KG1 (cell line): ENCODE measurements around the gene MYO5C.

Experiments used
- DNase-seq: peaks from one replicate; lab custom pipeline; 2025; lab: John Stamatoyannopoulos, UW

MYO5C gene

GRCh38 chr15:52206446-52206845 lies 89.2 kb downstream of the MYO5C start:
- no peak for DNase-seq

DNA sequence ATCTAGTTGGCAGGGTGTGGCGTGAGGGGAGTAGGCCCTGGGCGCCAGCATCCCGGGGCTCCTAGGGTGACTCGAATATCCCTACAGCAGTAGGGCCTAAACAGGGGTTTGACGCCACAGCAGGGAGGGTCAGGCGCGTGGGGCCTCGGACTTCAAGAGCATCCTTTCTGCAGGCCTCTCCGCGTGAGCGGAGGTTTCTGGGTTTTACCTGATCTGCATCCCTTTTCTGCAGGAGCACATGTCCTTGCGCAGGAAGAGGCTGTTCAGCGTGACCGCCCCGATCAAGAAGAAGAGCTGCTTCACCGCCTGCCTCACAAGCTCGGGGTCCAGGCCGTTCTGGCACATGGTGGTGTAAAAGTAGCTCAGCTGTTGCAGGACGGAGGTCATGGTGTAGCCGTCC lies 90.9 kb downstream of the MYO5C start:
- DNase-seq = no peak

DNA sequence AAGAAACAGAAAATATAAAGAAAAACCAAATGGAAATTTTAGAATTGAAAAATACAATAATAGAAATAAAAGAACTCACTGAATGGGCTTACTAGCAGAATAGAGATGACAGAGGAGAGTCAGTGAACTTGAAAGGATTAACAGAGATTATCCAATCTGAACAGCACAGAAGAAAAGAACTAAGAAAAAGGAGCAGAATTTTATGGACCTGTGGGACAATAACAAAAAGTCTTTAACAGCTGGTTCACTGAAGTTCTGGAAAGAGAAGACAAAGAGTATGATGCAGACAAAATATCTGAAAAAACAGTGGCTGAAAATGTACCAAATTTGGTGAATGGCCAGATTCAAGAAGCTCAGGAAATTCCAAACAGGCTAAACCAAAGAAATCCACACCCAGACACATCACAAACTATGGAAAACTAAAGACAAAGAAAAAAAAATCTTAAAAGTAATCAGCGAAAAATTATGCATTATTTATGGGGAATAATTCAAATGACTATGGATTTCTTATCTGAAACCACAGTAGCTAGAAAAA lies 94.7 kb downstream of the MYO5C start:
- DNase-seq = no peak

GRCh38 chr15:52199271-52199670 lies 96.3 kb downstream of the MYO5C start:
- no peak for DNase-seq

DNA sequence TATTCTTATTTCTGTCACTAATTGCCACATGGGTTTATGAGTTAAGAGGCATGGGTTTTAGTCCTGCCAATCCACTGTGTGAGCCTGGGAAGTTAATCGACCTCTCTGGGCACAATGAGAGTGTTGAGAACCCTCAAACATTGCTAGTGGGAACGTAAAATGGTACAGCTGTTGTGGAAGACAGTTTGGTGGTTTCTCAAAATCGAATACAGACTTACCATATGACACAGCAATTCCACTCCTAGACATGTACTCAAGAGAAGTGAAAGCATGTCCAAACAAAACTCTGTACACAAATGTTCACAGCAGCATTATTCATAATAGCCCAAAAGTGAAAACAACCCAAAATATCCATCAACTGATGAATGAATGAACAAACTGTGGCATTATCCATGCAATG lies 98.7 kb downstream of the MYO5C start:
- DNase-seq = no peak

DNA sequence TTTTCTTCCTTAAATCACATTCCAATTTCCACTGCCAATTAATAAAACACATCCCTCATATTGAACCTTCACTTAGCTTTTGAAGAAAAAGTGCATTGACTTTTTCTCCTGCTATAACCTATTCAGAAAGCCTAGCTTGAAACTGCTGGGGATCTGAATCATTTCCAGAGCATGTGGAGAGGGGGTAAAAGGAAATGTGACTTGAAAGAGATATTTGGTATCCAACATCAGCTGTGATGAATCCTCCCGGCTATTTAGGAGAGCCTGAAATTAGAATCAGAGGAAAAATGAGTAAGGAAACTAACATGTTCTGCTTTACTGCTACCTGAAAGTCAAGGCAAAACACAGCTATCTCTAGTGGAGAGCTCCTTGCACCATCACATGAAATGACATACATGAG lies 101.8 kb downstream of the MYO5C start:
- DNase-seq = no peak

DNA sequence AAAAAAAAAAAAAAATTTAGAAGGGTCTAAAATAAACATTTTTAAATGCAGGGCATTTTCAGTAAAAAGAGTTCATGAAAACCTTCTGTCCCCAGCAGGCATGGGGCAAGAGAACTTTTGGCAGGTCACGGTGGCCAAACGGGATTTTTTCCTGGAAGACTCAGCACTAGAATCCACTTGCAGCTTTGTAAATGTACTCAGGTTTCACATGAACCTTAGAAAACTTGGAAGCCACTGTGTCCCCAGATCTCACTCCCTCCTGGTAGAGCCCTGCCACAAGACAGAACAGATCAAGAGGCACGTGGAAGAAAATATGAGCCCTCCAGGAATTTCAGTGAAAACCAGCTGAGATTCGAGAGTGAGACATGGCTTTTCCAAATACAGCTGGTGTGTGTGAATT lies 102.3 kb downstream of the MYO5C start:
- no peak for DNase-seq

- DNase-seq = no peak
These were observed 104.4 kb downstream of the MYO5C start, which contains the start of gene GNB5 for GRCh38 chr15:52191207-52191606. Gene GNB5 (minus strand): TSS chr15:52191392. CDS start chr15:52184676, 6,716 bp downstream.

- no peak for DNase-seq
These were observed 108.7 kb downstream of the MYO5C start for GRCh38 chr15:52186651-52187486.

GRCh38 chr15:52185151-52185561 lies 110.4 kb downstream of the MYO5C start:
- no peak for DNase-seq

DNA sequence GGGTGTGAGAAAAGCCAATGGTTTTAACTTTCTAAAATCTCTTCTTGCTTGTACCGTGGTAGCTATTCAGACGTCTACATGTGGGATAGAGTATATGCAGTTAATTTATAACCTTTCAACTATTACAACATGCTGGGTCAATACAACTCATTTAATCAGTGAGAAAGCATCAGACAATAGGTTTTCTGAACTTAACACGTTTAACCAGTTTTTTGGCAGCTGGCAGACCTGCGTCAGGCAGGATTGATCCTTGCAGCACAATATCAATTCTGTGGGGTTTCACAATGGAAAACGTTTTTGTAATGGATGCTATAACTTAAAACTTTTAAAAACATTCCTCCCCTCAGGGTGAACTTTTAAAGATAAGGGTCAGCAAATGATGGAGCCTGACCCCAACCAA lies 110.9 kb downstream of the MYO5C start:
- DNase-seq = no peak

GRCh38 chr15:52183562-52184173 lies 111.9 kb downstream of the MYO5C start:
- no peak for DNase-seq

- no peak for DNase-seq
These were observed 113.4 kb downstream of the MYO5C start for GRCh38 chr15:52181938-52182780.

DNA sequence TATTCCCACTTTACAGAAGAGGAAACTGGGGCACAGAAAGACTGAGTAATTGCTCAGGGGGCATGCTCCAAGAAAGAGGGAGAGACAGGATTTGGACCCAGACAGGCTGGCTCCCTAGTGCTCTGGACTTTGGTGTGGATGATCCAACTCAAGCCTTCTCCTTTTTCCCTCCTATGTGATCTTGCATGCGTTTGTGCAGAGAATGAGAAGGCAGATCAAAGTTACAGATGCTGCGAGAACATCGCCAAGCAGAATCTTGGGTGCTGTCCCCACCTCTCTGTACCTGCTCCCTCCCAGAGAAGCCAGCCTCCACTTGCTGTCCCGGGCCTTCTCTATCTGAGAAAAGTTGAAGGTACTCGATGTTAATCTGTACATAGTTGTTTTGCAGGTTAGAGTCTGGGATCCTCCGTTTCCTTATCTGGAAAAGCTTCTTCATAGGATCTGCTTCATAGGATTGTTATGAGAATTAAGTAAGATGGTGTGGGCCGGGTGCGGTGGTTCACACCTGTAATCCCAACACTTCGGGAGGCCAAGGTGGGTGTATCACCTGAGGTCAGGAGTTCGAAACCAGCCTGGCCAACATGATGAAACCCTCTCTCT lies 114.7 kb downstream of the MYO5C start:
- DNase-seq = no peak

DNA sequence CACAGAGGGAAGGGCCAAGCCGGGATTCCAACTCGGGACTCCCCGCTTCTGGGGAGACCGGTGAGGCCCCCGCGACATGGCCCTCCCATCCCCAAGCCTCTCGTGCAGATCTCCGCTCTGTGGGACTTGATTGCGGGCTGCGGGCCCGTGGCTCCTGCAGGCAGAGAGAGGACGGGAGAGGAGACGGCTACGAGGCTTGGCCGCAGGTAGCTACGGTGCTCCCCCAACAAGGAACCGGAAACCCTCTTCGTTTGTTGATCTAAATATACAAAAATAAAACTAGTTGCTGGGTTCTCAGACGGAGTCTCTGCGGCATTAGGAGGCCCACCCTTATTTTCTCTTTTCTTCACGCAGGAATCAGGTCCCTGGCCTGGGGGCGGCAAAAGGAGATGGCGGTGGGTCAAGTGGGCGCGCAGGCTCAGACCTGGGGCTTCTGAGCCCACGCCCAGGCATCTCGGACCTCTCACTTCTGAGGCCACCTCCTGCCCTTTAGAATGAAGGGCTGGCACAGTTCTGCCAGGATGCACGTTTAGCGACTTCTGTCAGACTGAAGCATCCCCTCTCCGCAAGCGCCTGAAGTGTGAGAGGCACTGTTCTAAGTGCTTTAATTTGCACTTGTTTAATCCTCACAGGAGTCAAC lies 115.3 kb downstream of the MYO5C start:
- DNase-seq = no peak

GRCh38 chr15:52179278-52180195 lies 116.1 kb downstream of the MYO5C start:
- peak; percentile 60 for DNase-seq

- DNase-seq = no peak
These were observed 116.8 kb downstream of the MYO5C start for GRCh38 chr15:52178765-52179164.

DNA sequence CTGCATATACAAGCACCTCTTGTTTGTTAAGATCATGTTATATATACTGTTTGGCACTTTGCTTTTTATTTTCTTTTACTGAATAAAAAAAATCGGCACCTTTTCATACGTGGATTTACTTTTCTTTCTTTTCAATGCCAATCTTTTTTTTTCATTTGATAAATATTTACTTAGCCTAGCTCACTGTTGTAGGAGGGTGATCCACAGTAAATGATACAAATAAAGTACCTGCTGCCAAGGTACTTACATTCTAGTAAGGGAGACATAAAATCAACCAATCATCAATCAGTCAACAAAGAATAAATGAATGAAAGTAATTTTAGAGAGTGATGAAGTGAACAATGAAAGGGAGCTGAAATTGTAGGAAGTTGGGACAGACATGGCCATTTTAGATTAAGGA lies 122.7 kb downstream of the MYO5C start:
- no peak for DNase-seq

- DNase-seq = no peak
These were observed 123.8 kb downstream of the MYO5C start for GRCh38 chr15:52171807-52172206.

- DNase-seq = peak; percentile 20
These were observed 124.2 kb downstream of the MYO5C start for GRCh38 chr15:52171386-52171785.
